HepG2 (cell line): ENCODE measurements around the gene B4GALT1. TPM values are rescaled to one million over a fixed set of nuclear protein-coding genes. Genes with fewer than 3 reads are reported as not detected.
A peak's percentile ranks its signal among the peaks of the same experiment; 100 is the strongest.

Experiments used
- CEBPB ChIP-seq: IDR thresholded peaks from 2 replicates; pipeline ENCODE4 v1.6.1; 2011; ENCODE audit warnings: low read depth, low read length, improper control_type of control experiment, borderline replicate concordance
- GZF1 ChIP-seq: sonication (generic); formaldehyde crosslinking; IDR thresholded peaks from 2 replicates; pipeline ENCODE4 v1.5.1; 2020; ENCODE audit warnings: mild to moderate bottlenecking, missing genetic modification reagents
- HOXD1 ChIP-seq: sonication (generic); formaldehyde crosslinking; IDR thresholded peaks from 2 replicates; pipeline ENCODE4 v1.5.0; 2020; ENCODE audit warnings: missing genetic modification reagents
- KDM4B ChIP-seq: sonication (generic); formaldehyde crosslinking; IDR thresholded peaks from 2 replicates; pipeline ENCODE4 v1.4.0; 2020; ENCODE audit warnings: missing genetic modification reagents
- NFRKB ChIP-seq: fragments of 450-650 bp; IDR thresholded peaks from 2 replicates; pipeline ENCODE4 v1.6.1; 2017
- ZKSCAN1 ChIP-seq: fragments of 150-350 bp; IDR thresholded peaks from 2 replicates; pipeline ENCODE4 v1.6.1; 2014; ENCODE audit warnings: low read length
- ZNF17 ChIP-seq: sonication (generic); formaldehyde crosslinking; IDR thresholded peaks from 2 replicates; pipeline ENCODE4 v1.5.0; 2020; ENCODE audit warnings: mild to moderate bottlenecking, missing genetic modification reagents
- ZNF274 ChIP-seq: sonication (generic); formaldehyde crosslinking; IDR thresholded peaks from 2 replicates; pipeline ENCODE4 v1.5.1; 2020; ENCODE audit warnings: mild to moderate bottlenecking, missing genetic modification reagents
- ZNF383 ChIP-seq: sonication (generic); formaldehyde crosslinking; IDR thresholded peaks from 2 replicates; pipeline ENCODE4 v1.4.0; 2020; ENCODE audit warnings: missing genetic modification reagents, mild to moderate bottlenecking, borderline replicate concordance
- ZNF501 ChIP-seq: sonication (generic); formaldehyde crosslinking; IDR thresholded peaks from 2 replicates; pipeline ENCODE4 v1.5.1; 2020; ENCODE audit warnings: mild to moderate bottlenecking, moderate library complexity, missing genetic modification reagents
- ZNF547 ChIP-seq: sonication (generic); formaldehyde crosslinking; IDR thresholded peaks from 2 replicates; pipeline ENCODE4 v1.5.1; 2020; ENCODE audit warnings: mild to moderate bottlenecking, missing genetic modification reagents
- ZNF749 ChIP-seq: sonication (generic); formaldehyde crosslinking; IDR thresholded peaks from 2 replicates; pipeline ENCODE4 v1.8.0; 2022; ENCODE audit warnings: mild to moderate bottlenecking, missing genetic modification reagents, moderate library complexity, borderline replicate concordance
- ZNF775 ChIP-seq: sonication (generic); formaldehyde crosslinking; IDR thresholded peaks from 2 replicates; pipeline ENCODE4 v1.4.0; 2020; ENCODE audit warnings: missing genetic modification reagents, mild to moderate bottlenecking, moderate library complexity, borderline replicate concordance
- ZNF782 ChIP-seq: sonication (generic); formaldehyde crosslinking; IDR thresholded peaks from 2 replicates; pipeline ENCODE4 v1.4.0; 2020; ENCODE audit warnings: missing genetic modification reagents, mild to moderate bottlenecking, borderline replicate concordance
- polyA plus RNA-seq, 8 experiments: library from polyadenylated mRNA; depleted of rRNA in 3 of 8; stranded (reverse) in 7 of 8; unstranded in 1 of 8; fragments of >200 nt; fragmentation: Illumina TruSeq in 4 of 8; extraction: Trizol in 4 of 8; gene quantifications; 2 replicates each; pipeline versions ENCODE4 v1.2.1 to v1.2.3, GENCODE V29; 2011 to 2016; ENCODE audit warnings: low read depth in 4 of 8, missing spikeins in 1 of 8, mixed read lengths in 1 of 8; ENCODE audit not compliant: insufficient read depth in 1 of 8
- total RNA-seq, 5 experiments: library from RNA; depleted of rRNA; stranded (reverse); fragments of >200 nt; fragmentation: Illumina TruSeq; extraction: Trizol; gene quantifications; 2 replicates each; pipeline ENCODE4 v1.2.3, GENCODE V29; 2016; ENCODE audit warnings: low read depth in 1 of 5
- TF ChIP-seq, protein P1 (sequence below): sonication (generic); formaldehyde crosslinking; conservative IDR thresholded peaks from 2 replicates; pipeline ENCODE4 v1.4.0; 2020; ENCODE audit warnings: missing genetic modification reagents
- TF ChIP-seq, protein P2 (sequence below): sonication (generic); formaldehyde crosslinking; IDR thresholded peaks from 2 replicates; pipeline ENCODE4 v1.5.1; 2020; ENCODE audit warnings: missing genetic modification reagents, mild to moderate bottlenecking, borderline replicate concordance
- TF ChIP-seq, protein P3 (sequence below): sonication (generic); formaldehyde crosslinking; IDR thresholded peaks from 2 replicates; pipeline ENCODE4 v1.4.0; 2020; ENCODE audit warnings: missing genetic modification reagents
- TF ChIP-seq, protein P4 (sequence below): sonication (generic); formaldehyde crosslinking; IDR thresholded peaks from 2 replicates; pipeline ENCODE4 v1.8.1; 2023; ENCODE audit warnings: mild to moderate bottlenecking, inconsistent platforms, moderate library complexity, missing genetic modification reagents, borderline replicate concordance
- TF ChIP-seq, protein P5 (sequence below): sonication (generic); formaldehyde crosslinking; IDR thresholded peaks from 2 replicates; pipeline ENCODE4 v1.9.0; 2022; ENCODE audit warnings: missing genetic modification reagents, mild to moderate bottlenecking, borderline replicate concordance
- TF ChIP-seq, protein P6 (sequence below): sonication (generic); formaldehyde crosslinking; IDR thresholded peaks from 2 replicates; pipeline ENCODE4 v1.5.0; 2020; ENCODE audit warnings: mild to moderate bottlenecking, low read depth, missing genetic modification reagents, borderline replicate concordance

Gene B4GALT1
- total and polyA plus RNA-seq, 2 of the 13 experiments (the other 11 are each of a cell fraction or from before 2014, with no cell fraction given) = 15.7 to 33.5 TPM

DNA sequence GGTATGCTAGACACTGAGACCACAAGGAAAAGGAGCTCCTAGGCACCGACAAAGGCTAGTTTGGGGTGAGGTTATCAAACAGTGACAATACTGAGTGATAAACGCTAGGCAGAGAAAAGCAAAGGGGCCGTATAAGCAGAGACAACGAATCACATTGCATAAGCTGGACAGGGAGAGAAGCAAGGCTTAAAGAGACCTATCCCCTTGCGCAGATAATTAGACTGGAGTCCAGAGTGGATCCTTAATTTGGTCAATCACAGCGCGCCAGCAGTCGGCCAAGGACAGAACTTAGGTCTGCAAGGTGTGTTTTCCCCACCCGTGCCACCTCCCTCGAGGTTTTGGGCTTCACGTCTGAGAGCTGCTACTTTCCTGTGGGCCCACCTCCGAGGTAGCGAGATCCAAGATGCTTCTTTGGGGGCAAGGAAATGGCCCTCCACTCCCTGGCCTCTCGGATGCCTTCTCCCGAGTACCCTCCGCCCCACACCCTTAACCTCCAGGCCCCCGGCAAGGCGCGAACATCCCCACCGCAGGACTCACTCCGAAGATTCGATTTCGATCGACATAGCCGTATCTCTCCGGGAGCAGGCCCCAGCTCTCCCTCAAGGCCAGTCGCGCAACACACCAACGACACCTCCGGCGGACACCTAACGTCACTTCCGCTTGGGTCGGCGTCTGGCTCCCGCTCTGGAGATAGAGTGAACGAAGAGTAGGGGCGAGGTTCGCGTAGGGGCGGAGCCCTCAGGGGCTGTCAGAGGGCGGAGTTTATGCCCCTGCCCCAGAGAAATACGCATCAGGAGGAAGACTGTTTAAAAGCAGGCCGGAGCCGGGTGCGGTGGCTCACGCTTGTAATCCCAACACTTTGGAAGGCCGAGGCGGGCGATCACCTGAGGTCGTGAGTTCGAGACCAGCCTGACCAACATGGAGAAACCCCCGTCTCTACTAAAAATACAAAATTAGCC is 90.8 kb downstream of the B4GALT1 start, which contains the start of gene SMU1 (continued):
- TF ChIP-seq, protein P1, sequence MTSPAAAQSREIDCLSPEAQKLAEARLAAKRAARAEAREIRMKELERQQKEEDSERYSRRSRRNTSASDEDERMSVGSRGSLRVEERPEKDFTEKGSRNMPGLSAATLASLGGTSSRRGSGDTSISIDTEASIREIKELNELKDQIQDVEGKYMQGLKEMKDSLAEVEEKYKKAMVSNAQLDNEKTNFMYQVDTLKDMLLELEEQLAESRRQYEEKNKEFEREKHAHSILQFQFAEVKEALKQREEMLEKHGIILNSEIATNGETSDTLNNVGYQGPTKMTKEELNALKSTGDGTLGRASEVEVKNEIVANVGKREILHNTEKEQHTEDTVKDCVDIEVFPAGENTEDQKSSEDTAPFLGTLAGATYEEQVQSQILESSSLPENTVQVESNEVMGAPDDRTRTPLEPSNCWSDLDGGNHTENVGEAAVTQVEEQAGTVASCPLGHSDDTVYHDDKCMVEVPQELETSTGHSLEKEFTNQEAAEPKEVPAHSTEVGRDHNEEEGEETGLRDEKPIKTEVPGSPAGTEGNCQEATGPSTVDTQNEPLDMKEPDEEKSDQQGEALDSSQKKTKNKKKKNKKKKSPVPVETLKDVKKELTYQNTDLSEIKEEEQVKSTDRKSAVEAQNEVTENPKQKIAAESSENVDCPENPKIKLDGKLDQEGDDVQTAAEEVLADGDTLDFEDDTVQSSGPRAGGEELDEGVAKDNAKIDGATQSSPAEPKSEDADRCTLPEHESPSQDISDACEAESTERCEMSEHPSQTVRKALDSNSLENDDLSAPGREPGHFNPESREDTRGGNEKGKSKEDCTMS (CRISPR knock-in tag) = no peak
- TF ChIP-seq, protein P2, sequence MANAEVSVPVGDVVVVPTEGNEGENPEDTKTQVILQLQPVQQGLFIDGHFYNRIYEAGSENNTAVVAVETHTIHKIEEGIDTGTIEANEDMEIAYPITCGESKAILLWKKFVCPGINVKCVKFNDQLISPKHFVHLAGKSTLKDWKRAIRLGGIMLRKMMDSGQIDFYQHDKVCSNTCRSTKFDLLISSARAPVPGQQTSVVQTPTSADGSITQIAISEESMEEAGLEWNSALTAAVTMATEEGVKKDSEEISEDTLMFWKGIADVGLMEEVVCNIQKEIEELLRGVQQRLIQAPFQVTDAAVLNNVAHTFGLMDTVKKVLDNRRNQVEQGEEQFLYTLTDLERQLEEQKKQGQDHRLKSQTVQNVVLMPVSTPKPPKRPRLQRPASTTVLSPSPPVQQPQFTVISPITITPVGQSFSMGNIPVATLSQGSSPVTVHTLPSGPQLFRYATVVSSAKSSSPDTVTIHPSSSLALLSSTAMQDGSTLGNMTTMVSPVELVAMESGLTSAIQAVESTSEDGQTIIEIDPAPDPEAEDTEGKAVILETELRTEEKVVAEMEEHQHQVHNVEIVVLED (CRISPR knock-in tag) = peak; percentile 76; the same call in 1 of the 2 replicates
- no peak for TF ChIP-seq ZNF775 (CRISPR knock-in tag)
- TF ChIP-seq, protein P3, sequence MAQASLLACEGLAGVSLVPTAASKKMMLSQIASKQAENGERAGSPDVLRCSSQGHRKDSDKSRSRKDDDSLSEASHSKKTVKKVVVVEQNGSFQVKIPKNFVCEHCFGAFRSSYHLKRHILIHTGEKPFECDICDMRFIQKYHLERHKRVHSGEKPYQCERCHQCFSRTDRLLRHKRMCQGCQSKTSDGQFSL (CRISPR knock-in tag) = 0 out of 2 replicates have a peak, but pooled peaks have one; percentile 26
- no peak for TF ChIP-seq ZNF547 (CRISPR knock-in tag)
- TF ChIP-seq, protein P4, sequence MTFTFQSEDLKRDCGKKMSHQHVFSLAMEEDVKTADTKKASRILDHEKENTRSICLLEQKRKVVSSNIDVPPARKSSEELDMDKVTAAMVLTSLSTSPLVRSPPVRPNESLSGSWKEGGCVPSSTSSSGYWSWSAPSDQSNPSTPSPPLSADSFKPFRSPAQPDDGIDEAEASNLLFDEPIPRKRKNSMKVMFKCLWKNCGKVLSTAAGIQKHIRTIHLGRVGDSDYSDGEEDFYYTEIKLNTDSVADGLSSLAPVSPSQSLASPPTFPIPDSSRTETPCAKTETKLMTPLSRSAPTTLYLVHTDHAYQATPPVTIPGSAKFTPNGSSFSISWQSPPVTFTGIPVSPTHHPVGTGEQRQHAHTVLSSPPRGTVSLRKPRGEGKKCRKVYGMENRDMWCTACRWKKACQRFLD (CRISPR knock-in tag) = 0 out of 2 replicates have a peak, but pooled peaks have one; percentile 81
- TF ChIP-seq ZNF274 (CRISPR knock-in tag) = peak; percentile 71; the same call in 1 of the 2 replicates
- peak; percentile 67; the same call in 1 of the 2 replicates for TF ChIP-seq ZNF782
- TF ChIP-seq ZNF501 (CRISPR knock-in tag) = peak; percentile 72
- TF ChIP-seq ZNF749 (CRISPR knock-in tag) = peak; percentile 74; the same call in 1 of the 2 replicates
- peak; percentile 44; the same call in 1 of the 2 replicates for TF ChIP-seq GZF1 (CRISPR knock-in tag)
- TF ChIP-seq NFRKB = no peak
- 0 out of 2 replicates have a peak, but pooled peaks have one; percentile 40 for TF ChIP-seq CEBPB
- peak; percentile 57; the same call in 1 of the 2 replicates for TF ChIP-seq ZNF383 (CRISPR knock-in tag)
- TF ChIP-seq, protein P5, sequence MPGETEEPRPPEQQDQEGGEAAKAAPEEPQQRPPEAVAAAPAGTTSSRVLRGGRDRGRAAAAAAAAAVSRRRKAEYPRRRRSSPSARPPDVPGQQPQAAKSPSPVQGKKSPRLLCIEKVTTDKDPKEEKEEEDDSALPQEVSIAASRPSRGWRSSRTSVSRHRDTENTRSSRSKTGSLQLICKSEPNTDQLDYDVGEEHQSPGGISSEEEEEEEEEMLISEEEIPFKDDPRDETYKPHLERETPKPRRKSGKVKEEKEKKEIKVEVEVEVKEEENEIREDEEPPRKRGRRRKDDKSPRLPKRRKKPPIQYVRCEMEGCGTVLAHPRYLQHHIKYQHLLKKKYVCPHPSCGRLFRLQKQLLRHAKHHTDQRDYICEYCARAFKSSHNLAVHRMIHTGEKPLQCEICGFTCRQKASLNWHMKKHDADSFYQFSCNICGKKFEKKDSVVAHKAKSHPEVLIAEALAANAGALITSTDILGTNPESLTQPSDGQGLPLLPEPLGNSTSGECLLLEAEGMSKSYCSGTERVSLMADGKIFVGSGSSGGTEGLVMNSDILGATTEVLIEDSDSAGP = peak; percentile 92
- no peak for TF ChIP-seq HOXD1 (CRISPR knock-in tag)
- TF ChIP-seq, protein P6, sequence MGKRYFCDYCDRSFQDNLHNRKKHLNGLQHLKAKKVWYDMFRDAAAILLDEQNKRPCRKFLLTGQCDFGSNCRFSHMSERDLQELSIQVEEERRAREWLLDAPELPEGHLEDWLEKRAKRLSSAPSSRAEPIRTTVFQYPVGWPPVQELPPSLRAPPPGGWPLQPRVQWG (CRISPR knock-in tag) = no peak
- TF ChIP-seq ZKSCAN1 = no peak
- TF ChIP-seq KDM4B (CRISPR knock-in tag) = no peak
- TF ChIP-seq ZNF17 (CRISPR knock-in tag) = no peak
